Measurements from ENCODE around the gene JAG2.

Gene JAG2

GRCh38 chr14:105203057-105203531 lies 34.5 kb upstream of the JAG2 start:
- peak; percentile 32 to 63 for DNase-seq

GRCh38 chr14:105201925-105202513 lies 33.4 kb upstream of the JAG2 start:
- DNase-seq = no peak

- DNase-seq = no peak
Measured at GRCh38 chr14:105201156-105201924, 32.8 kb upstream of the JAG2 start.

DNA sequence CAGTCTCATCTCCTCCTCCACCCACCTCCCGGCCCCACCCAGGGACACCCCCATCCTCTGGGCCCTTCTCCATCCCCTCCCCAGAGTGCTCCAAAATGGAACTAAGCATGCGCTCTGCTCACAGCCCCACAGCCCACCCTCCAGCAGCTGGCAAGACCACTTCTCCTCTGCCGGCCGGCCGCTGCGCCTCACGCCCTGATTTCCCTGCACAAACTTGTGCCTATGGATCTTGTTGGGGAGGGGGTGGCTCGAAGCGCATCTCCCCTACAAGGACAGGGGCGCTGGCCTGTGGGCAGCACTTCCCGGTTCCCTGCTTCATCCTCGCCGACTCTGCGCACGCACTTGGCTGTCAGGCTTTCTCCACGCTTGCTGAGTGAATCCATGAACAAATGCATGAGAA lies 32.1 kb upstream of the JAG2 start:
- DNase-seq = no peak

- DNase-seq = no peak
Measured at GRCh38 chr14:105200074-105200473, 31.5 kb upstream of the JAG2 start.

- DNase-seq = no peak
Measured at GRCh38 chr14:105199093-105199492, 30.5 kb upstream of the JAG2 start.

DNA sequence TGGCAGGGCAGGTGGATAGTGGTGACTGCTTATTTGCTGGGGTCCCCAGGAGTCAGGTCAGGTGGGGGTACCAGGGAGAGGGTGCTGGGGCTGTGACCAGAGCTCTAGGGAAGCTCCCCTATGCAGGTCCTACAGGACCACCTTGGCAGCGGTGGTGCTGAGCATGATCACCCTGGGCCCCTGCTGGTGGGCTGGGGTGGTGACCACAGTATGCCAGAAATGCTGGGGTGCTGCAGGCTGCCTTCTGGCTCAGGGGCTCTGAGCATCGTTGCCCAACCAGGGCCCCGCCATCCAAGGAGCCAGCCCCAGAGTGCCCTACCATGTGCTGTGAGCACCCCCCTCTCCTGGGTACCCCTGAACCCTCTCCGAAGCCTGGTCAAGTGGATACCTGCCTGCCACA lies 30.0 kb upstream of the JAG2 start:
- no peak for DNase-seq

DNA sequence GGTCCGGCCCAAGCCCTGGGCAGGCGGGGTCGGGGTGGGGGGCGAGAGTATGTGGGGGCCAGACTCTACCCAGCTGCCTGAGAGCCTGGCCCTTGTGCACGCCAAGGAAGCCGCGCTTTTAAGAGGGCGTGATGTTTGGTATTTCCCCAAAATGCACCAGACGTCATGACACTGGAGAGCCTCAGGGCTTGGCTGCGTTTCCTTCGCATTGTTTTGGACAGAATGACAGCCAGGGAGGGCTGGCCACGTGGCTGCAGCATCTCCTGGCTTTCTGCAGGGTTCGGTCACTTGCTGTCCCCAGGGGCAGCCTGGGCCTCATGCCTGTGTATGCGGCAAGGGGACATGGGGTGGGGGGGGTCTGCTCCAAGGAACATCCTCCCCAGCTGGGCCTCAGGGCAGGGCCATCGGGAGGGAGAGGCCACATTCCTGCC lies 28.6 kb upstream of the JAG2 start:
- no peak for DNase-seq

DNA sequence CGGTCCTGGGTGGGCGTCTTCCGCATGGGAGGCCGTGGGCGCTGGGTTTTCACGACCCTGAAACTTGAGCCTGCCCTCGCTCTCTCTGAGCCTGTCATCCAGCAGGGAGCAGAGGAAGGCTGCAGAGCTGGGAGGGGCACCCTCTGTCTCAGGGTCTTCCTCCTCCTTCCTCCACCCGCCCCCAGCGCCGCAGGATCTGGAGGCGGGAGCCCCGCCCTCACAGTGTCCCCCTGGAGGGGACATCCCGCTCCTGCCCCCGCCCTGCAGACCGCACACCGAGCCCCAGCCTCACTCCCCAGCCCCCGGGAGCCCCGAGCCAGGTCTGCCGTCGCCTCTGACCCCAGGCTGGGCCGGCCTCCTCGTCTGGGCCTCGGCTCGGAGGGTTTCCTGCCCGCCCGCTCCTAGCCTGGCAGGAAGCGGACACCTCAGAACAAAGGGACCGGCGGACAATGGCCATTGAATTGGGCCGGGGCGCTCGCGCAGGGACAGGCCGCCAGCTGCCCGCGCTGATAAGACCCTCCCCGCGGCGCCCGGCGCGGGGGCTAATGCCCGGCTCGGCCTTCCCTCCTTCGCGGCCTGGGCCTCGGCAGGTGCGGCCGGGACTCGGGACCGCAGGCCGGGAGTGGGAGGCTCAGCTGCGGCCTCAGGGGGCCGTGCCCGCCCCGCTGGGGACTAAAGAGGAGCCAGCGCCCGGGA lies 27.8 kb upstream of the JAG2 start:
- no peak for DNase-seq

DNA sequence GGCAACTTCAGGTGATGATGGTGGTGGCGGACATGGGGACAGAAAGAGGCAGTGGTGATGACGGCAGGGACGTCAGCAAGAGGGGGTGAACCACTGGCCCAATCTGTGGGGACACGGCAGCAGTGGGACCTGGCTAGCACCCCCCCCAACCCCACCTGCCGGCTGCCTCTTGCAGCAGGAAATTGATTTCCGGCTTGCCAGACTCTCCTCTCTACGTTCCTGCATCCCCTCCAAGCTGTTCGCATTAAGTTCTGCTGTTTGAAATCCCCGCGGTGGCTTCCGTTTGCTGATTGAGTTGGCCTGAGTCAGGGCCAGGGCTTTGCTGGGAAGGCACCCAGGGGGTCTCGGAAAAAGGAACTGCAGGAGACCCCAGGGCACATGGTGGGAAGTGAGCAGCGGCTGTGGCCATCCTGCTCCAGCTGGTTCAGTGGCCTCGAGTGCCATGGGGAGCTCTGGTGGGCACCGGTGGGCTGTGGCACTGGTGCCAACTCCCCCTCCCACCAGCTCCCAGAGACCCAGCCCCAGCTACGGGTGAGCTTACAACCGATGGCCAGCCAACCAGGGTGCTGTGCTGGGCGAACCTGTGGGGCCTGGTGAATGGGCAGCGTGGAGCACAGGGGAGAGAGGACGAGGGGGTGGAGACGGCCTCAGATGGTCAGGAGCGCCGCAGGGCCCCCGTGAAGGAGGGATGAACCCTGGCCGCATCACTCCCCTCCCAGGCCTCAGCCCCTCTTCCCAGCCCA lies 27.1 kb upstream of the JAG2 start:
- DNase-seq = no peak

- no peak for DNase-seq
Measured at GRCh38 chr14:105195051-105195450, 26.5 kb upstream of the JAG2 start.

GRCh38 chr14:105193916-105194782 lies 25.6 kb upstream of the JAG2 start:
- peak in 1 of 2 experiments; percentile 35 for DNase-seq

- peak in 1 of 2 experiments; percentile 35 for DNase-seq
Measured at GRCh38 chr14:105192866-105193731, 24.5 kb upstream of the JAG2 start.

DNA sequence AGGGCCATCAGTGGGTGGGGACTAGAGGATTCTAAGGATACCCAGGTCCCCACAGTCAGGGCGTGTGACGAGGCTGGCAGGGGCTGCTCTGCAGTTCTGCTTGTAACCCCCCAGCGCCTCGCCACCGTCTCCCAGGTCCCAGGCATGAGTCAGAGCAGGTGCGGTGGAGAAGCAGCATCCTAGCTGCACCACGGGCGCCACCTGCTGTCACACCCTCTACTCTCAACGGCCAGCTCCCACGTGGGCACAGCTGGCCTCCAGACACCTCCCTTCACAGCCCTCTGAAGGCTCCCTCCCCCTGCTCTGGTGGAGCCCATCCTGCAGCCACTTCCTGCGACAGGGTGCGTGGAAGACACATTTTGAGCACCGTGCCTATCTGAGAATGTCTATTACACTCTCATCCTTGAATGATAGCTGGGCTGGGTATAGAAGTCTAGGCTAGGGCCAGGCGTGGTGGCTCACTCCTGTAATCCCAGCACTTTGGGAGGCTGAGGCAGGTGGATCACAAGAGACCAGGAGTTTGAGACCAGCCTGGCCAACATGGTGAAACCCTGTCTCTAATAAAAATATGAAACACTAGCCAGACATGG lies 19.5 kb upstream of the JAG2 start:
- no peak for DNase-seq

DNA sequence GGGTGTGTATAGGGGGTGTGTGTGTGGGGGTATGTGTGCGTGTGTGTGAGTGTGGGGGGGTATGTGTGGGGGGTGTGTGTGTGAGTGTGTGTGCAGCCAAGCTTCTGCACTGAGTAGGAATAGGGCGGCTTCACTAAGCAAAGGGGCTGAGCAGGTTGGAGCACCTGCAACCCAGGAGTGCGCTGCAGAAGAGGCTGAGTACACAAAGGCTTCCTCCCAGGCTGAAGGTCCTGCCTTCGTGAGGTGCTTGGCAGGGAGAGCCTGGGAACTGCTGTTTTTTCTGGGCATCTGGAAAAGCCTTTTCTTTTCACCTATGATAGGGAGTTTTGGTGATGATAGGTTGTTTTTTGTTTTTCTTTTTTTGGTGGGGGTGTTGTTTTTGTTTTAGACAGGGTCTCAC lies 18.5 kb upstream of the JAG2 start:
- no peak for DNase-seq

GRCh38 chr14:105185973-105186372 lies 17.4 kb upstream of the JAG2 start:
- DNase-seq = no peak

GRCh38 chr14:105185001-105185400 lies 16.4 kb upstream of the JAG2 start:
- DNase-seq = no peak

GRCh38 chr14:105184461-105184860 lies 15.9 kb upstream of the JAG2 start:
- no peak for DNase-seq

GRCh38 chr14:105182296-105183020 lies 13.9 kb upstream of the JAG2 start:
- DNase-seq = no peak
